ENCODE data around the gene DYNC2I2.
"Not testable (repeated sequence)": the region's sequence is repeated elsewhere in the genome, so short reads cannot be mapped to it uniquely, and the experiment has no call there.

The DYNC2I2 gene

DNA sequence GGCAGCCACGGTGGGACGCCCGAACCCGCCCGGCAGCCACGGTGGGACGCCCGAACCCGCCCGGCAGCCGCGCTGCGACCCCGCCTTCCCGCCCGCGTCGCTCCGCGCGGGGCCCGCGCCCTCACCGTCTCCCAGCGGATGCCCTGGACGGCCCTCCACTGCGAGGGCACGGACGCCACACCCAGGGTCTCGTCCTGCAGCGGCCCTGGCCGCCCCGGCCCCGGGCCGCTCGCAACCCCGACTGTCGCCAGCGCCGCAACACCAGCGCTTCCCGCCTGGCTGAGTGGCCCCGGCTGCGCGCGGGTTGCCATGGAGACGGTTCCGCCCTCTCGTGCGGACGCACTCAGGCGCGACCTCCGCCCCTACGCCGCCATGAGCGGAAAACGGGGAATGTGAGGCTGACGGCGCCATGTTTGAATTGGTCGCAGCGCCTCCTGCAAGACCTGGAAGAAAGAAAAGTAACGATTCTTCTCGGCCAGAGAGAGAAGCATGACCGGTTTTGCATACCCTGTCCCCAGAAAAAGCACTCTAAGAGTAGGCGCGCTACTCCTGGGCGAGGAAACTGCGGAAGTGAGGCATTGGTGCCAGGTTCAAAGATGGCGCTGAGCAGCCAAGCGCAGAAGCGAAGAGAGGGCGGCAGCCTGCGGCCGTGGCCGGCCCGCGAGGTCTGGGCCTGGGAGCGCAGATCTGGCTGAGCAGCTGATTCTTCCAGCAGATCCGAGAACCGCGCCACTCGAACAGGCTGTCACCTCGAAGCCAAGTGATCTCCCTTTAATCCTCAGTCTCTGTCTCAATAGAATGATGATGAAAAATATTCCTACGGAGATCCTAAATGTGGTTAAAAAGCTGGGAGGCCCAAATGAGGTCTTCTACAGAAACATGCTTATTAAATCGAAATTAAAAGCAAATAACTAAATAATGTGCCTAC lies at the start of gene DYNC2I2:
Gene DYNC2I2, minus strand, starts transcription at position 432 of the 928 bp plus-strand sequence. Its CDS starts 121 bp downstream, at position 311.
- peak; percentile 96 for DNase-seq

GRCh38 chr9:128706045-128706444 lies 49.4 kb upstream of the DYNC2I2 start:
- DNase-seq = no peak

DNA sequence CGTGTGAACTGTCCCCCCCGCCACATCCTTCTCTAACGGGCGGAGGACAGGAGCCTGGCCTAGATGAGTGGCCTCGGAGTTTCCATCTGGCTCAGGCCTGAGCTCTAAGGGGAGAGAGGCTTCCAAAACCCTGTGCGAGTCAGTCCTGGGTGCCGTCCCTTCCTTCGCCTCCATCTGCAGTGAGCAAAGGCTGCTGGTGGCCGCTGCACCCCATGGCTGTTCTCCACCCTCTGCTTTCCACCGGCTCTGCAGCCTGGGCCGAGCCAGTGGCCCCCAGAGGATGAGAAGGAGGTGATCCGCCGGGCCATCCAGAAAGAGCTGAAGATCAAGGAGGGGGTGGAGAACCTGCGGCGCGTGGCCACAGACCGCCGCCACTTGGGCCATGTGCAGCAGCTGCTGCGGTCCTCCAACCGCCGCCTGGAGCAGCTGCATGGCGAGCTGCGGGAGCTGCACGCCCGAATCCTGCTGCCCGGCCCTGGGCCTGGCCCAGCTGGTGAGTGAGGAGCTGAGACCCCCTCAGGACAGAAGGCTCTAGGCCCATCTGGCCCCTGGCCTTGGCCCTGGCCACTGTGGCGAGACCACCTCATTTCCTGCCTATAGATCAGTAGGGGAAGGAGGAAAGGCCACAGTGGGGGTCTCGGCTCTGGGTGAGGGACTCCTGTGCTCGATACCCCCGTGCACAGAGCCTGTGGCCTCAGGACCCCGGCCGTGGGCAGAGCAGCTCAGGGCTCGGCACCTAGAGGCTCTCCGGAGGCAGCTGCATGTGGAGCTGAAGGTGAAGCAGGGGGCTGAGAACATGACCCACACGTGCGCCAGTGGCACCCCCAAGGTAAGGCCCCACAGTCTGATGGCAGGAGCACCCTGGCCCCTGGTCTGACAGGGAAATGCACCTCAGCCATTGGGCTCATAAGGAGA lies 48.7 kb upstream of the DYNC2I2 start:
- DNase-seq = no peak

- no peak for DNase-seq
These were observed 47.7 kb upstream of the DYNC2I2 start for GRCh38 chr9:128704356-128704670.

DNA sequence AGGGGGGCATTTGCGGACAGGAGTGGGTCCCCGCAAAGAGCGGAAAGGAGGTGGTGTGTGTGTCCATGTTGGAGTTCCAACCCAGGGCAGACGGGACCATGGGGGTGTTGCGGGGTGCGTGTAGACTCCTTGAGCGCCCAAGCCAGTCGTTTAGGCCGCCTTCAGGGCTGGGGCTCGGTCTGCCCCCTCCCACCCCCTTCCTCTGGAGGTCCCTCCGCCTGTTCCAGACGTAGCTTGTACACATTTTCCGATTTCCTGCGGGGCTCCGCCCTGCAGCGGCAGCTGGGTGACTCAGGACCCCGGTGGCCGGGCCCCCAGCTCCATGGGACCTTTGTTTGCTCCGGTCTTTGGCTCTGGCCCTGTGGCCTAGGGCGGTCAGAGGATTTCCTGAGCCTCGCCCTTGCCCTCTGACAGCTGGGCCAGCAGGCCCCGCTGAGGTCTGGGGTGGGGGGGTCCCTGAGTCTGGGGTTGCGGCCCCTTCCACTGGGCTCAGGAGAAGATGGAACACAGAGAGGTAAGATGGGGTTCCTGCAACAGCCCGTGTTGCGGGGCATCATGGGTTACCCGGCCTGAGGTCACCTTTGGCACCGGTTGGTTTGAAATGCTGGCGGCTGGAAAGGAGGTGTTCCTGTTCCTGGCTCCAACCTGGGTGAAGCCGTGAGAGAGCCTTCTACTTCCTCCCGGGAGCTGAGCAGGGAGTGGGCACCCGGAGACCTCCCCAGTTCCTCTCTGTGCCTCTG lies 47.1 kb upstream of the DYNC2I2 start:
- DNase-seq = no peak

DNA sequence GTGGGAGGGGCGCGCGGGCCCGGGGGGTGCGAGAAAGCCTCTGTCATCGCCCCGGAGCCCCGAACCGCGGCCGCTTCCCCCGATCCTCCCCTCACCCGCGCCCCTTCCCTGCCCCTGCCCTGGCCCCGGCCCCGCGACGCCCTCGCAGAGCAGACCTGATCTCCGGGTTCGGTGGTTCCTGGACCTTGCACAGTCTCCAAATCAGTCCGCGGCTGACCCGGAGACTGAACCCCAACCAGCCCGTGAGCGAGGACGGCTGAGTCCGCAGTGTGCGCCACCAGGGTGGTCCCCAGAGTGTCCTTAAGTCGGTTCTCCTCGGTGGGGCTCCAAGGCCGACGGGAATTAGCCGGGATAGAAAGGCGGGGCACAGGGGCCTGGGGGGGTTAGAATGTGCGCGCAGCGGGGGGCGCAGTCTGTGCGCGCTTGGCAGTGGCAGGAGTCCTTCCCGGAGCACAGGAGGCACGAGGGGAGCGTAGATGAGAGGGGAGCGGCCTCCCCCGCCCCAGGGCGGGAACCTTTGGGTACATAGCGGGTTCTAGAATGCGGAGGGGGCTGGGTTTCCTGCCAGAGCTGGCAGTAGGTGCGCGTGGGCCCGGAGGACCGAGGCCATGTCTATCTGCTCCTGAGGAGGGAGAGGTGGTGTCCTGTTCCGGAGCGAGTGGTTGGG lies 46.4 kb upstream of the DYNC2I2 start:
- DNase-seq = no peak

DNA sequence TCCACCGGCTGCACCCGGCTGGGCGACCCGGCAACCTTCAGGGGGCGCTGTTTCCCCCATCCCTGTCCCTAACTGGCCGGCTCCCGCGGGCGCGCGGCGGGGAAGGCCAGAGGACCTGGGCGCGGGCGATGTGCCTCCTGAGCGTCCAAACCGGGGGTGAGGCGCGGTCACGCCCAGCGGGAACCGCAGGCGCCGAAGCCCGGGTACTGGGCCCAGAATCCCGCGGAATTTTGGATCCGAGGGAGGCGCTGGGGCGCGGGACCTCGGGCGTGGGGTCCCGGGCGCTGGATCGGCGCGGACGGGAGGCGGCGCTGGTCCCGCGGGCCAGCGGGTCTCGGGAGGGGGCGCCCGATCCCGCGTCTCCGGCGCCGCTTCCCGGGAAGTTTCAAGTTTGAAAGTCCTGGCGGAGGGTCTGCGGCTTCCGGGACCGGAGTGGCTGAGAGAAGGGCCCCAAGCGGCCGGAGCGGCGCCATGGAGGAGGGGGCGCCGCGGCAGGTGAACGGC lies 45.9 kb upstream of the DYNC2I2 start, which contains the start of gene PKN3:
Gene PKN3, plus strand, starts transcription at position 59 of the 504 bp plus-strand sequence. Its CDS starts 413 bp downstream, at position 472.
- DNase-seq = peak; percentile 85

DNA sequence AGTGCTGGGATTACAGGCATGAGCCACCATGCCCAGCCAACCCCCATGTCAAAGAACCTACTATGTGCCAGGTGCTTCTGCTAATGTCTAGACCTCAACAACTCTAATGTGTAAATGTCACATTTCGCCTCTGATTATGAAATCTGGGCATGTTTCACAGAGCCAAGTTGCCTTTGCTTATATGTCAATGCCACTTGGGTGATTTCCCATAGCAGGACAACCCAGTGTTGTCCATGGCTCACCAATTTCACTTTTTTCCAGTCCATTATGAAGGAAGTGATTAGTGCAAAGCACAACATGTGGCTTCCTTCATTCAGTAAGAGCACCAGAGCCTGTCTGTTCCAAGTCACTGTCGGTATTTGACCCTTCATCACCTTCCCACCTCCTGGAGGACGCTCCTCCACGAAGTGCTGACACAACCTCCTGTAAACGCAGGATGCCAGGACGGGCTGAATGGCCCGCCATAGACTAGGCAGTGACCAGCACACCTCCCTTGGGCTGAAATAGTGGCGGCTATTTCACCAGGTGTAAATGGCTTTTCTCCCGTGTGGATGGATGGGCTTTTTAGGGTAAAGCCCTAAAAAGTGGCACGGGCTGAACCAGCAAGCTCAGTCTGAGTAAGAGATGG lies 44.7 kb upstream of the DYNC2I2 start:
- DNase-seq = no peak

- DNase-seq = not testable (repeated sequence)
These were observed 42.6 kb upstream of the DYNC2I2 start for GRCh38 chr9:128699096-128699795.

GRCh38 chr9:128696923-128697707 lies 40.5 kb upstream of the DYNC2I2 start:
- no peak for DNase-seq

DNA sequence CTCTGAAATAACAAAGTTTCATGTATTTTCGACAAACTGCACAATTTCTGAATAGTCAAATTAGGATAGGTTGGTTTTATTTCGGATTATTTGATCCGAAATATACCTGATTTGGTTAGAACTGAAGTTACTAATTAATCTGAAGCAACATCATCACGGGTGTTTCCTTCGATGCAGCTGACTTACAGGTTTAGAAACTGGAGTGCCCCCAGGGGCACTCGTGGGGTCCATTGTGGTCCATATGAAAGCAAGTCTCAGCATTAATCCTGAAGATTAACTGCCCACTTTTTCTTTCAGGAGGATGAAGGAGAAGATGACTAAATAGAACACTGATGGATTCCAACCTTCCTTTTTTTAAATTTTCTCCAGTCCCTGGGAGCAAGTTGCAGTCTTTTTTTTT lies 37.7 kb upstream of the DYNC2I2 start:
- no peak for DNase-seq

DNA sequence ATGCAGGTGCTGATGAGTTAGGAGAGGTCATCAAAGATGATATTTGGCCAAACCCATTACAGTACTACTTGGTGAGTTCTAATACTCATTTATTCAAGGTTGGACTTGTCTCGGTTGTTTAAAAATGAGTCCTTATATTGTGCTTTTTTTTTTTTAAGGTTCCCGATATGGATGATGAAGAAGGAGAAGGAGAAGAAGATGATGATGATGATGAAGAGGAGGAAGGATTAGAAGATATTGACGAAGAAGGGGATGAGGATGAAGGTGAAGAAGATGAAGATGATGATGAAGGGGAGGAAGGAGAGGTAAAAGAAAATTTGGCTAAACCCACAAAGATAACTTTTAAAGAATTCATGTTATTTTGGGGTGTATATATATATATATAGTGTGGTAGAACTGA lies 37.1 kb upstream of the DYNC2I2 start:
- DNase-seq = not testable (repeated sequence)

DNA sequence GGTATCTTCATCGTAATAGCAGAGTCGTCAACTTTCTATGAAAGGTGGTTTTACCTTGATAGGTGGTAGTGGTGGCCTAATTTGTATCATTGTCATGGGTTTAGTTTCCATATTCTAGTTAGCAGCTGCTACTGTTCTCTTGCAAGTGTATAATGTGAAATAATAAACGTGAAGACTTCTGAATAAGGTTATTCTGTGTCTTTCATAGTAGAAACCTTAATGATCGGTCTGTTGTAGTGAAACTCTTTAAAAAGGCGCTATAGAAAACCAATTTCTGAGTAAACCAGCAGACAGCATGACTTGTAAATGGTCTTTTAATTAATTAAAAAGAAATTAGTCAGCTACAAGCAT lies 34.0 kb upstream of the DYNC2I2 start:
- no peak for DNase-seq

- DNase-seq = peak; percentile 71
These were observed 33.4 kb upstream of the DYNC2I2 start for GRCh38 chr9:128689820-128690683.

- DNase-seq = no peak
These were observed 32.7 kb upstream of the DYNC2I2 start for GRCh38 chr9:128689293-128689774.

DNA sequence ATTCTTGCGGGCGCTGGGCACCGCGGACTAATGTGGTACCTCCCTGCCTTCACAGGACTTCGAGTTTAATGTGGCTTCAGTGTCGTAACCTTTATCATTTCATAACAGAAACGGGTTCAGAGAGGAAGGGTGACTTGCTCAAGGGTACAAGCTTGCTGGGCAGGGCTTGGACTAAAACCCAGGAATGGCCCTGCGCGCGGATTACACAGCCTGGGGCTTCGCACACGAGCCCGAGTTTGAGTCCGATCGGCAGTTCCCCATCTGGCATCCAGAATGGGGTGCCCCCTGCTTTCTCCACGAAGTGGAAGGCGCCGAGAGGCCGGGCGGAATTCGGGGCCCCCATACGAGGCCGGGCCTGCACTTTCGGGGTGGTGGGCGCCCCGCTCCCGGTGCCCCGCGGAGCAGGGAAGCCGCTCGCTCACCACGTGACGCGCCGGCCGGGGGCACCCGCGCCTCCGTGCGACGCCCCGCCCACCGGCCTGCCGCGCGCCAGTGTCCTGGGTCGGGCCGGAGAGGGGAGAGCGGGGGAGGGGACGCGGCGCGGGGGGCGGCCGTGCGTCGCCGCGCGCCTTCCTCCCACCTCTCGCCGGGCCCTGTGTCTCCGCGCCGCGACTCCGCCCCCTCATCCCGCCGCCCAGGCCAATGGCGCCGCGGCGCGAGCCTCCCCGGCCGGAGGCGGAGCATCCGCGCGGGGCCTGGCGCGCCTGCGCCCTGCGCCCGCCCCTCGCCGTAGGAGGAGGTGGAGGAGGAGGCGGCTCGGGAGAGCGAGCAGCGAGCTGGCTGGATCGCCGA lies 32.0 kb upstream of the DYNC2I2 start, which contains the start of gene SET:
Gene SET, plus strand, starts transcription at position 722 of the 792 bp plus-strand sequence. CDS start 361 bp downstream, outside the sequence.
- peak; percentile 95 for DNase-seq

DNA sequence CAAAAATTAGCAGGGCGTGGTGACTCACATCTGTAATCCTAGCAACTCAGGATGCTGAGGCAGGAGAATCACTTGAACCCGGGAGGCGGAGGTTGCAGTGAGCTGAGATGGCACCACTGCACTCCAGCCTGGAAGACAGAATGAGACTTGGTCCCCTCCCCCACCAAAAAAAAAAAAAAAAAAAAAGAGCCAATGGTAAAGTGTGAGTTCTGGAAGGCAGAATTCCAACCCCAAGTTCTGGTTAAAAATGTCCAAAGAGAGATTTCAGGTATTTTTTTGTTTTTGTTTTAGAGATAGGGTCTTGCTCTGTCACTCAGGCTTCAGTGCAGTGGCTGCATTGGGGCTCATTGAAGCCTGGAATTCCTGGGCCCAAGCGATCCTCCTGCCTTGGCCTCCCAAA lies 30.8 kb upstream of the DYNC2I2 start:
- no peak for DNase-seq

Data from CD4-positive, alpha-beta T cell treated with Interleukin-12 subunit alpha and Interleukin-12 subunit beta, for 1 hour (primary cell).